HG03521 (cell line): Measurements from ENCODE around the gene DIAPH2.

Experiments
- ATAC-seq: cut with Tn5 transposase; IDR thresholded peaks from one replicate; pipeline ENCODE4 v1.9.1; 2021; ENCODE audit warnings: mild to moderate bottlenecking, moderate library complexity; ENCODE audit not compliant: unreplicated experiment

DIAPH2 gene

DNA sequence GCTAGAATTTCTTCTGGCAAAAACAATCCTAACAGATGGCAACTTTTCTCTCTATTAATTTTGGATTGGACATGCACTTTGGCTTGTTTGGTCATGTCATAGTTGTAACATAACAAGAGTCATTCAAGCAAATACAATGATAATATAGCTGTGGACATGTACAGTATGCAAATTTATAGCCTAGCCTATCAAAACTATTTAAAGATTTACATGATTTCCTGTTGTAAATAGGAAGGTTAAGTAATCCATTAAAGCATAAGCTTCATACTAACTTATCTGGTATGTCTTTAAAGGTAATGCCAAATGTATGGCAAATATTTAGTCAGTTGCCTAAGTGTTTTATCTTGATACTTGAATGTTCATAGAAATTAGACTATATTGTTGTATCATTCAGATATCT, 244.4 kb downstream of the DIAPH2 start:
- no peak for ATAC-seq

- no peak for ATAC-seq
Observed at GRCh38 chrX:96957718-96958117, 273.1 kb downstream of the DIAPH2 start.

- ATAC-seq: no peak
Observed at GRCh38 chrX:96971812-96972211, 287.2 kb downstream of the DIAPH2 start.

DNA sequence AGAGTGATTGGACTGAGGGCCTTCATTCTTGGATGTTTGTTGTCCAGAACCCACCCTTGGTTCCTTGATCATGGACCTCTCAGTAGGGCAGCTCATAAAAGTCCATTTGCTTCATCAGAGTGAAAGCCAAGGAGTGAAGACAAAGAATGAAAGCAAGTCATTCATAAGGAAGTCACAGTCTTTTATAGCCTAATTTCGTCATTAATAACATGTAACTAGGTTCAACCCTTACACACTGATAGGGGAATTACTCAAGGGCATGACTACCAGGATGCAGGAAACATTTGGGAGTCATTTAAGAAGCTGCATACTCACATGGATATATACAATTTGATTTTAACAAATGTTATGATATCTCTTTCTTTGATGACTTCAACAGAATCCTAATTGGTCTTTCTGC, 294.3 kb downstream of the DIAPH2 start:
- ATAC-seq: no peak

DNA sequence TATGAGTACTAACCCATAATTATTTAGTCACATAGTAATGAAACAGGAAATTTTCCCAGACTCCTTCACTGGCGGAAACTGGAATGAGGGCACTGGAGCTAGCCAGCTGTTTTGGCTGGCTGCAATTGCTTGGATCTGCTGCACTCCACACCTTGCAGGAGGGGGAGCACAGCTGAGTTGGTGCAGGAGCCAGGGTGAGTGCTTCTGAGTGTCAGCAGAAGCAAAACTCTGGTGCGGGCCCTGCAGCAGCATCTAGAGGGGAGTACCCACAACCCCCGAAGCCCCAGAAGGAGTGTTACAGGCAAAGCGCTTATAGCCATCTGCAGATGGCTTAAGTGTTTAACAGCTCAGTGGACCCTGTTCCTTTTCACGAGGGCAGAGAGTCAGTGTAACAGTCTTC, 295.1 kb downstream of the DIAPH2 start:
- no peak for ATAC-seq

DNA sequence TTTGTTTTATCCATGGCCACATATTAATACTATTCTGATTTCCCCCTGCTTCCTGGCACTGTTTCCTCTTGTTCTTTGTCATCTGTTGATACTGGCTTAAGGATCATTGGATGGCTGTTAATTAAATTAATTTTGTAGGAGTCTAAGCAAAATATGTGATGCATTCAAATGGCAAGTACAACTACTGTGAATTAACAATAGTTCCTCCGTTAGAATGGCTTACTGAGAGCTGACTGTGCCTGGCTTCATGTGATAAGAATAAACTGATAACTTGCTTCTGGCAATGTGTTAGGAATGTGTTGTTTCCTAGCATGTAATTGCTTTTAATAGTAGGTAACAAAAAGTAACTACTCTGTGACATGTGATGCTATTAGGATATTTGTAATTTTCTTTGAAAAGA, 297.5 kb downstream of the DIAPH2 start:
- no peak for ATAC-seq

DNA sequence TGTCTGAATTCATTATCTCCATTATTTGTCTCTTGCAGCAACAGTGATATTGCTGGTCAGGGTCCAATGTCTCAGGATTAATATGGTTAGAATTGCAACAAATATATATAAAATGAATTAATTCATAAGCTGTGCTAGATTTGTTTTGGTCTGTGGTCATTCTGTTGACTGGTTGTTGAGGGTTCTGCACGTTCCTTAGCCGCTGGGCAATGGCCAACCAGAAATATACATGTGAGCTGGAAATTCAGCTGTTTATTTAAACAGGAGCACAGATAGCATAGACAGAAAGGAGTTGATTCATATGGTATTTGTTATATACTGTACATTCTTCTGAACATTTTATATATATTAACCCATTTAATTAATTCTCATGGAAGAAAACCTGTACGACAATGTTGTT, 299.9 kb downstream of the DIAPH2 start:
- no peak for ATAC-seq

DNA sequence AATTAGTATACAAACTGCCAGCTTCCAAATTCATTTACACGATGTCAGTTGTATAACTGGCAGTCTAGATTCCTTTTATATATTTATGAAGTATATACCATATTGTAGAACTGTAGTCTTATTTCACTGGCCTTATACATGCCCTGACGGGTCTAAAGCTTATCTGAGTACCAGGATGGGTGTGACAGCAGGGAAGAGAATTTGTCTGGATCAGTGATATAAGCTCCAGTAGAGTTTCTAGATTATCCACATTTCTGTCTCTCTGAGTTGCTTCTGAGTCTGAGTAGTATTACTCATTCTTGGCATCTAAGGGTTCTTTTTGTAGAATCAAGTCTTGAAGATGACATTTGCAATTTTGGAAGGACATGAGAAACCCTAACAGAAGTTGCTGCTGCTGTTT, 300.4 kb downstream of the DIAPH2 start:
- ATAC-seq: no peak

- ATAC-seq: no peak
Observed at GRCh38 chrX:96987228-96987627, 302.6 kb downstream of the DIAPH2 start.

DNA sequence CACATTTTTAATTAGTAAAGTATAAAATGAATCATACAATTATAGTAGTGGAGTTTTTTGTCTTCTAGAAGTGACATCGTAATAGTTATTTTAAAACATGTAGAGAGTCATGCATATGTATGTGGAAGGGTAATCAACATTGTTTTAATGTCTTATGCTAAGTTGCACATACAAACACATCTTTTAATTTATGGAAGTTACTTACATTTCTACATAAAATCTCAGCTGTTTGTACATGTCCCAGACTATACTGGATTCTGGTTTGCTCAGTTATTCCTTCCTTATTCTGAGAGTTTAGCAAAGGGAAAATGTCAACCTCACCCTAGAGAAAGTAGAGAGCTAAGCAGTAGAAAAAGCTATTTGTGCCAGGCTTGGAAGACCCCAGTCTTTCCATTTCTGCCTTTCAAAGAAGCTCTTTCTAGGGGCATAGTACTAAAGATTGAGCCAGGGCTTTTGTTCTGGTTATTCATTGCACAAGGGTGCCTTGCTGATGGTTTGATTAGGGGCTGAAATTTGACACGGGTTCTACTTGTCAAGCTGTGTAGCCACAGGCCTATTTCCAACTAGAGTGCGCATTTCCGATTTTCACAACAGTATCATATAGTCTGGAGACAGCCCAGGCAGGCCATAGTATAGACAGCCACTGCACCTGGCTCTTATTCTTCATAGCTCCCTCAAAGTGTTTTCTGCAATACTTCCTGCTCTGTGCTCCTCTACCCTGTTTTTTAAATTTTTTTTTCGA, 305.4 kb downstream of the DIAPH2 start:
- ATAC-seq: no peak

DNA sequence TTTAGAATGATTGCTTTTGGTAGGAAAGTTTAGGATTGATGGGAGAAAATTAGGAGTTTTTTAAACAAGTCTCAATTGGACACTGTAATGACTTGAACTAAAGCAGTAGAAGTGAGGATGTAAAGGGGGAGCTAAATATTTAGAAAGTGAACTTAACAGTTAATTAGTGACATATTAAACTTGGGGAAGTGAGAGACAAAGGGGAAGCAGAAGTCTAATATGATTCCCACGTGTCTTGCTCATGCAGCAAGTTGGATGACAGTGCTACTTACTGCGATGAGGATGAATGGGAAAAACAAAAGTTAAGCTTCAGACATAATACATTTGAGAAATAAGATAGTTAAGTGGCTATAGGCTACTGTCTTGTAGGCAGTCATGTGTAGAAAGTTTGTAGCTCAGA, 309.5 kb downstream of the DIAPH2 start:
- ATAC-seq: no peak

- no peak for ATAC-seq
Observed at GRCh38 chrX:96997196-96997595, 312.6 kb downstream of the DIAPH2 start.

DNA sequence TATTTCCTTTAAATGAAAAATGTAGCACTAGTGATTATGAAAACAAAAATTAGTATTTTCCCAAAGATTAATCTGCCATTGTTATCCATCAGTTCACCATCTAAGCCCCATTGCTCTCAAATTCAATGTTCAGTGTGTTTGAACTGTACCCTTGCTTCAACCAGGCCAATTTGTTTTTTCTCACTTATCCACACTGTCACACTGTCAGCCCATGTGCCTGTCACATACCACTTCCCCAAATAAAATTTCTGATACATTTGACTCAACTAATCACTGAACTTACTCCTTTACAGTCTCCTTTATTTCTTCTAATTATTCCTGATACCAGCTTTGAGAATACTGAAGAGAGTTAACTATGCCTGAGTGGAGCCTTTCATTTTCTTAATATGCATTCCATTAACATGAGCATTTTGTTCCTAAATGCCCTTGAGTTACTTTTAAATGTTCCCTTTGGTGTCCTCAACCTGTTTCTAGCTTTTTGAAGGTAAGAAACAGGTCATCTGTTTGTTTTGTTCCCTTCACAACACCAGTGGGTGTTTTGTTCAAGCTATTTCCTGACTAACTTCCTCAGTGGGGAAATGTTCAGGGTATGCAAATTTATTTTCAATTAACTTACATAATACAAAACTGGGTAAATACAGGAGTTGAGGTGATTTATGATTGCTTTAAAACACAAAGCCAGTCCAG, 316.2 kb downstream of the DIAPH2 start:
- ATAC-seq: no peak

DNA sequence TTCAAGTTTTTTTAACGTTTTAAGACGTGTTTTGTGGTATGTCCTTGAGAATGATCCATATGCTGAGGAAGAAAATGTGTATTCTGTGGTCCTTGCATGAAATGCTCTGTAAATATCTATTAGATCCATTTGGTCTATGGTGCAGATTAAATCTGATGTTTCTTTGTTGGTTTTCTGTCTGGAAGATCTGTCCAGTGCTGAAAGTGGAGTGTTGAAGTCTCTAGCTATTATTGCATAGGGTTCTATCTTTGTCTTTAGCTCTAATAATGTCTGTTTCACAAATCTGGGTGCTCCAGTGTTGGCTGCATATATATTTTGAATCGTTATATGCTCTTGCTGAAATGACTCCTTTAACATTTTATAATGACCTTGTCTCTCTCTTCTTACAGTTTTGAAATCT, 321.5 kb downstream of the DIAPH2 start:
- no peak for ATAC-seq

GRCh38 chrX:97009391-97009790, 324.7 kb downstream of the DIAPH2 start:
- no peak for ATAC-seq

DNA sequence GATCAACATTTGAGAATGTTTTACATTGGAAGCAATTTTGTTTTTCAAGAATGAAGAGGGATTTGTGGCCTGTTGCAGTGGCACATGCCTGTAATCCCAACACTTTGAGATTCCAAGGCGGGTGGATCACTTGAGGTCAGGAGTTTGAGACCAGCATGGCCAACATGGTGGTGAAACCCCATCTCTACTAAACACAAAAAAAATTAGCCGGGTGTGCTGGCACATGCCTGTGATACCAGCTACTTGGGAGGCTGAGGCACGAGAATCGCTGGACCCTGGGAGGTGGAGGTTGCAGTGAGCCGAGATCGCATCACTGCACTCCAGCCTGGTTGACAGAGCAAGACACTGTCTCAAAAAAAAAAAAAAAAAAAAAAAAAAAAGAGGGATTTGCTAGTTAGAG, 326.9 kb downstream of the DIAPH2 start:
- no peak for ATAC-seq

DNA sequence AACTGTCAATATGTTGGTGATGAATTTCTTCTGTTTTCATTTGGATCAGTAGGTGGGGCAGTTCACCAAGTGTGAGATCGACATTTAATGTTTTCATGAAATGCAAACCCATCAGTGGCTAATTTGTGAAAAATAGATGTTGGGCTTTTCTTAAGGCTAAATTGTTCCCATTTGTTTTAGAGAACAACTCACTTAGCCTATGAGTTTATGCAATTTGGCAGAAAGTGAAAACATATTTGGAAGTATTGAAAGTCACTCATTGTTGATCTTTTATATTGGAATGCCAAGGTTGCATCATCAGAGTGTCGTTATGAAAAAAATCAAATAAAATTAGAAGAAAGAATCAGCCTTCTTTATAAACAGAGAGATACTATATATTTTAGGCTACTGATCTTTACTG, 331.5 kb downstream of the DIAPH2 start:
- no peak for ATAC-seq

DNA sequence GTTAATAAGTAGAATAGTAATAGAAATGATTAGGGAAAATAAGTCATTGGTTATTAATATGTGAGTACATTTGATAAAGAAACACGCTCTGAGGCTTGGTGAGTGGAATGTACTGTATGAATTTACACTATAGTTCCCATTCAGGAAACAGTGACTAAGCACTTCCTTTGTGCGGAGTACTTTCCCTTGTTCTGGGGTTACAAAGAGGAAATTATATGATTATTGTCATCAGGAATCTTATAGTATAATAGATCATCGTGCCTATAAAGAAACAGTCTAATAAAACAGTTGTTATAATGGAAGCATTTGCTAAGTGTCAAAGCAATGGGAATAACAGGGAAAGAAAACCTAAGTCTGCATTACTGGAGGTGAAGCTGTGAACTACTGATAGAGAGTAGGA, 337.0 kb downstream of the DIAPH2 start:
- no peak for ATAC-seq

GRCh38 chrX:97026406-97026805, 341.8 kb downstream of the DIAPH2 start:
- no peak for ATAC-seq

GRCh38 chrX:97027384-97027922, 342.8 kb downstream of the DIAPH2 start:
- ATAC-seq: no peak

DNA sequence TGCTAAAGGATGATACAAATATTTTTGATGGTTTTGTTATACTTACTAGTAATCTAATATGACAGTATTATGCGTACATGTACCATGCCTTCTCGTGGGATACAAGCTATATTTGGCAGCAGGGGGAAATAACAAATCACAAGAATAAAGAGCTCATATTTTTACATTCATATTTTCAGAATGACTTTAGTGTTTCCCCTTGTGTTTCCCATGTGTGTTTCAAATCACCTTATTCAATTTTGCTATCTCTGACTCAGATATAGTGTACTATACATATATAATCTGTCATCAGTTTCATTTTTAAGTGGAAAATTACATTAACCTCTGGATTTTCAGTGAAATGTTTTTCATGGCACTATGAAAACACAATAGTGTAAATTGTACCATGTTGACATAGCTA, 345.8 kb downstream of the DIAPH2 start:
- no peak for ATAC-seq

DNA sequence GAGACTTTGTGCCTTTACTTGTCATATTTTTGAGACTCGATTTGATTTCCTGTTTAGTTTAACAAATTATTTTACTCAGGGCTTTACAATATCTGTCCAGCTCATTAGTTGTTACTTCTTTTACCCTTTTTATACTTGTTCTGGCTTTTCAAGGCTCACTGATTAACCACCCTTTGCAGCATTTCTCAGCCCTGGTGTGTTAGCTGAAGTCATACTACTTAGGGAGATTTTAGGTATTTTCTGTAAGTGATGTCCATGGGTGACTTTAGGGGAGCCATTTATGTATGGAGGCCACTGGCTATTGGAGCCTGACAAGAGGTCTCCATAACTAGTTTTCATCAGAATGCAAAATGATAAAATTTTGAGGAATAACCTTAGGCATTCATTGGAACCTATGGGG, 346.3 kb downstream of the DIAPH2 start:
- ATAC-seq: no peak
